Activated T-cell treated with anti-CD3 and anti-CD28 coated beads, Interleukin-2, amount 50 U/mL, for 1 hour (primary cell): ENCODE results near the gene WDR90.
A peak's percentile ranks its signal among the peaks of the same experiment; 100 is the strongest.
"Not testable (repeated sequence)": the region's sequence is repeated elsewhere in the genome, so short reads cannot be mapped to it uniquely, and the experiment has no call there.

Experiments
- DNase-seq: peaks from one replicate; pipeline ENCODE4 v3.0.0-alpha.2; 2020

WDR90 gene

GRCh38 chr16:677316-678190 lies 28.4 kb downstream of the WDR90 start:
- DNase-seq = no peak

GRCh38 chr16:678209-678857 lies 29.2 kb downstream of the WDR90 start:
- DNase-seq = no peak

- DNase-seq = no peak
Measured at GRCh38 chr16:678858-679813, 30.0 kb downstream of the WDR90 start.

- peak; percentile 86 for DNase-seq
Measured at GRCh38 chr16:679814-680624, 30.9 kb downstream of the WDR90 start, which contains the start of gene STUB1. STUB1 (plus strand) TSS chr16:680410; CDS start chr16:680526, 116 bp downstream.

- DNase-seq = no peak
Measured at GRCh38 chr16:680625-680945, 31.4 kb downstream of the WDR90 start.

- DNase-seq = no peak
Measured at GRCh38 chr16:680967-681745, 32.0 kb downstream of the WDR90 start.

- no peak for DNase-seq
Measured at GRCh38 chr16:681746-682427, 32.7 kb downstream of the WDR90 start.

- no peak for DNase-seq
Measured at GRCh38 chr16:682493-683395, 33.6 kb downstream of the WDR90 start.

- no peak for DNase-seq
Measured at GRCh38 chr16:683396-684070, 34.4 kb downstream of the WDR90 start.

- peak; percentile 94 for DNase-seq
Measured at GRCh38 chr16:684071-684794, 35.1 kb downstream of the WDR90 start, which contains the start of gene JMJD8. JMJD8 (minus strand) TSS chr16:684334; CDS start chr16:684319, 15 bp downstream.

- no peak for DNase-seq
Measured at GRCh38 chr16:684961-685696, 36.0 kb downstream of the WDR90 start.

- no peak for DNase-seq
Measured at GRCh38 chr16:685967-686366, 36.8 kb downstream of the WDR90 start.

GRCh38 chr16:686459-687260 lies 37.5 kb downstream of the WDR90 start:
- no peak for DNase-seq

- DNase-seq = no peak
Measured at GRCh38 chr16:687499-687898, 38.3 kb downstream of the WDR90 start.

- no peak for DNase-seq
Measured at GRCh38 chr16:689175-689897, 40.2 kb downstream of the WDR90 start.

GRCh38 chr16:691242-691641 lies 42.1 kb downstream of the WDR90 start:
- not testable (repeated sequence) for DNase-seq
